T follicular helper cell (primary cell): ENCODE data around the gene ATP2B2.

ENCODE experiments used
- DNase-seq: peaks from one replicate; pipeline ENCODE4 v3.0.0-alpha.2; 2020; ENCODE audit warnings: low read depth

ATP2B2 gene

GRCh38 chr3:10510743-10511432 is 5.5 kb upstream of the ATP2B2 start:
- no peak for DNase-seq

- no peak for DNase-seq
Measured at GRCh38 chr3:10510086-10510742, 4.8 kb upstream of the ATP2B2 start.

- no peak for DNase-seq
Measured at GRCh38 chr3:10509325-10509724, 3.9 kb upstream of the ATP2B2 start.

- DNase-seq, result no peak
Measured at GRCh38 chr3:10508619-10509260, 3.4 kb upstream of the ATP2B2 start.

- DNase-seq, result no peak
Measured at GRCh38 chr3:10508235-10508618, 2.8 kb upstream of the ATP2B2 start.

- DNase-seq, result no peak
Measured at GRCh38 chr3:10507331-10507730, 1.9 kb upstream of the ATP2B2 start.

GRCh38 chr3:10506696-10507095 is 1.3 kb upstream of the ATP2B2 start:
- DNase-seq, result no peak

GRCh38 chr3:10505791-10506585 is 602 bp upstream of the ATP2B2 start:
- no peak for DNase-seq

- DNase-seq, result no peak
Measured at GRCh38 chr3:10504171-10505049, 976 bp downstream of the ATP2B2 start.

GRCh38 chr3:10503217-10503796 is 2.1 kb downstream of the ATP2B2 start:
- DNase-seq, result no peak

- DNase-seq, result no peak
Measured at GRCh38 chr3:10502185-10502880, 3.1 kb downstream of the ATP2B2 start.

- no peak for DNase-seq
Measured at GRCh38 chr3:10501664-10502052, 3.7 kb downstream of the ATP2B2 start.

- no peak for DNase-seq
Measured at GRCh38 chr3:10500717-10501663, 4.4 kb downstream of the ATP2B2 start.

- DNase-seq, result no peak
Measured at GRCh38 chr3:10498271-10498670, 7.1 kb downstream of the ATP2B2 start.

- DNase-seq, result no peak
Measured at GRCh38 chr3:10497439-10497838, 7.9 kb downstream of the ATP2B2 start.

GRCh38 chr3:10496121-10496863 is 9.1 kb downstream of the ATP2B2 start:
- no peak for DNase-seq

GRCh38 chr3:10495614-10496013 is 9.8 kb downstream of the ATP2B2 start:
- DNase-seq, result no peak

- DNase-seq, result no peak
Measured at GRCh38 chr3:10495003-10495402, 10.4 kb downstream of the ATP2B2 start.

GRCh38 chr3:10494180-10494579 is 11.2 kb downstream of the ATP2B2 start:
- no peak for DNase-seq
